SU-DHL-6 (cell line): Measurements from ENCODE around the gene SLC9B2.
"Not testable (repeated sequence)": the region's sequence is repeated elsewhere in the genome, so short reads cannot be mapped to it uniquely, and the experiment has no call there.

Experiments used
- H2AFZ ChIP-seq: fragments of 200-600 bp; sonication (generic); 2 replicates; pipeline ENCODE4 v1.6.1; 2014; ENCODE audit warnings: low read depth, mild to moderate bottlenecking, moderate library complexity, mixed read lengths, antibody characterized with exemption, low read length; ENCODE audit not compliant: severe bottlenecking
- H3F3A ChIP-seq: fragments of 200-600 bp; shearing (Covaris generic); 2 replicates; pipeline ENCODE4 v1.6.0; 2016; ENCODE audit warnings: antibody characterized with exemption, mild to moderate bottlenecking; ENCODE audit not compliant: insufficient read depth
- H3K27ac ChIP-seq: fragments of 200-600 bp; sonication (generic); 2 replicates; pipeline ENCODE4 v1.5.1; 2016; ENCODE audit warnings: low read depth, mild to moderate bottlenecking, low read length, moderate library complexity, mixed read lengths
- H3K27me3 ChIP-seq: fragments of 200-600 bp; sonication (generic), shearing (Covaris generic); 2 replicates; pipeline ENCODE4 v1.6.0; 2014; ENCODE audit warnings: mild to moderate bottlenecking, low read length
- H3K36me3 ChIP-seq: fragments of 200-600 bp; sonication (generic); 2 replicates; pipeline ENCODE4 v1.6.1; 2014; ENCODE audit warnings: mild to moderate bottlenecking, low read length, mixed read lengths
- H3K4me2 ChIP-seq: fragments of 300-600, 200-600 bp; shearing (Covaris generic), sonication (generic); 2 replicates; pipeline ENCODE4 v1.6.0; 2014; ENCODE audit warnings: low read length, low read depth, mild to moderate bottlenecking; ENCODE audit not compliant: poor library complexity, severe bottlenecking
- H3K4me3 ChIP-seq: fragments of 200-600 bp; sonication (generic); 2 replicates; pipeline ENCODE4 v1.5.1; 2014; ENCODE audit warnings: antibody characterized with exemption, low read length, mild to moderate bottlenecking, mixed read lengths; ENCODE audit not compliant: insufficient read depth, poor library complexity, severe bottlenecking
- H3K79me2 ChIP-seq: fragments of 200-600 bp; sonication (generic); 2 replicates; pipeline ENCODE4 v1.6.1; 2014; ENCODE audit warnings: mild to moderate bottlenecking, low read length, moderate library complexity; ENCODE audit not compliant: insufficient read depth
- H3K9ac ChIP-seq: fragments of 200-600 bp; sonication (generic); 2 replicates; pipeline ENCODE4 v1.7.0; 2014; ENCODE audit warnings: mild to moderate bottlenecking, low read length
- H3K9me2 ChIP-seq: fragments of 200-600 bp; sonication (generic); replicated peaks from 2 replicates; pipeline ENCODE4 v1.6.1; 2014; ENCODE audit warnings: low read length; ENCODE audit not compliant: insufficient read depth
- H3K9me3 ChIP-seq: fragments of 200-600 bp; sonication (generic); 2 replicates; pipeline ENCODE4 v1.6.1; 2014; ENCODE audit warnings: low read length, mixed read lengths; ENCODE audit not compliant: insufficient read depth
- H4K20me1 ChIP-seq: fragments of 200-600 bp; sonication (generic); 2 replicates; pipeline ENCODE4 v1.6.1; 2014; ENCODE audit warnings: low read depth, mild to moderate bottlenecking, antibody characterized with exemption, low read length, moderate library complexity, mixed read lengths
- EZH2phosphoT487 ChIP-seq: fragments of 200-600 bp; sonication (generic), shearing (Covaris generic); conservative IDR thresholded peaks from 2 replicates; pipeline ENCODE4 v1.6.1; 2018; ENCODE audit warnings: mild to moderate bottlenecking, antibody characterized with exemption, low read length, moderate library complexity, mixed read lengths
- TF ChIP-seq, protein P1 (sequence below): fragments of 200-600 bp; sonication (generic); IDR thresholded peaks from one replicate; pipeline ENCODE4 v1.5.1; 2017; ENCODE audit warnings: antibody characterized with exemption, mild to moderate bottlenecking, low read length, moderate library complexity; ENCODE audit not compliant: insufficient read depth, poor library complexity, severe bottlenecking

The SLC9B2 gene

GRCh38 chr4:103008875-103009729, 67.5 kb downstream of the SLC9B2 start:
- no peaks in the 10 kb centered on the region for H3K36me3 ChIP-seq
- H3K27me3 ChIP-seq: no peaks in the 10 kb centered on the region
- TF ChIP-seq, protein P1, sequence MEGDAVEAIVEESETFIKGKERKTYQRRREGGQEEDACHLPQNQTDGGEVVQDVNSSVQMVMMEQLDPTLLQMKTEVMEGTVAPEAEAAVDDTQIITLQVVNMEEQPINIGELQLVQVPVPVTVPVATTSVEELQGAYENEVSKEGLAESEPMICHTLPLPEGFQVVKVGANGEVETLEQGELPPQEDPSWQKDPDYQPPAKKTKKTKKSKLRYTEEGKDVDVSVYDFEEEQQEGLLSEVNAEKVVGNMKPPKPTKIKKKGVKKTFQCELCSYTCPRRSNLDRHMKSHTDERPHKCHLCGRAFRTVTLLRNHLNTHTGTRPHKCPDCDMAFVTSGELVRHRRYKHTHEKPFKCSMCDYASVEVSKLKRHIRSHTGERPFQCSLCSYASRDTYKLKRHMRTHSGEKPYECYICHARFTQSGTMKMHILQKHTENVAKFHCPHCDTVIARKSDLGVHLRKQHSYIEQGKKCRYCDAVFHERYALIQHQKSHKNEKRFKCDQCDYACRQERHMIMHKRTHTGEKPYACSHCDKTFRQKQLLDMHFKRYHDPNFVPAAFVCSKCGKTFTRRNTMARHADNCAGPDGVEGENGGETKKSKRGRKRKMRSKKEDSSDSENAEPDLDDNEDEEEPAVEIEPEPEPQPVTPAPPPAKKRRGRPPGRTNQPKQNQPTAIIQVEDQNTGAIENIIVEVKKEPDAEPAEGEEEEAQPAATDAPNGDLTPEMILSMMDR: peak; percentile 25
- no peak for TF ChIP-seq EZH2phosphoT487
- H3K79me2 ChIP-seq: no peaks in the 10 kb centered on the region
- no peak overlapping the region for H3K27ac ChIP-seq
- H3K9me2 ChIP-seq: no peaks in the 10 kb centered on the region
- no peak overlapping the region for H3K4me3 ChIP-seq
- H3K9ac ChIP-seq: no peak overlapping the region
- H3K4me2 ChIP-seq: no peak overlapping the region
- no peak overlapping the region for H2AFZ ChIP-seq
- no peaks in the 10 kb centered on the region for H3F3A ChIP-seq
- H3K9me3 ChIP-seq: no peaks in the 10 kb centered on the region
- no peaks in the 10 kb centered on the region for H4K20me1 ChIP-seq

DNA sequence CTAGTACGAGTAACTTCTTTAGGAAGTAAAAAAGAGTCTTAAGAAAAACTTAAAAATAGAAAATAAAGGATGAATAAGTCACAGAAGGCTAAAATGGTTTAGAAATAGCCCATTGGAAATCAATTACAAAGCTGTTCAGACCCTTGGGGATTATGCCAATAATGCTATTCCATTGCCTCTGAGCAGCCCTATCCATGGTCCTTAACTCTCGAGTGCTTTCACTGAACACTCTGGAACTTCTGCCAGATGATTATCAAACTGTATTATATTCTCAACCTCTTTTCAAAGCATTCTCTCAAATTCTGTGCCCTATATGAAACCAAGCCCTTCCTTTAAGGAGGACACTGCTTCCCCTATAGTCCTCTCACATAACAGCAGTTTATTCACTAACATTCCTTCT, 74.0 kb downstream of the SLC9B2 start:
- no peaks in the 10 kb centered on the region for H3K9me2 ChIP-seq

DNA sequence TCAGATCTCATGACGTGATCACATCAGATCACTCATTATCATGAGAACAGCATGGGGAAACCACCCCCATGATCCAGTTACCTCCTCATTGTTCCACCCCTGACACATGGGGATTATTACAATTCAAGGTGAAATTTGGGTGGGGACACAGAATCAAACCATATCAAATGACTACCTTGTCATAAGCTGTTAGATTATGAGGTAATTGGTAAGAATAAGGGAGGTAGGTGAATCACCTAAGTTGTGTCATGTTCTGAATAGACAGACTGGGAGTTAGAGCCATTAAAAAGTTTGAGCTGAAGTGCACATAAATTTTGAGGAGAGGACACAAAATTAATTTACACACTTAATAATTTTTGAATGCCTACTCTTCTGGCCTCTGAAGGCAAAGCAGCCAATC, 81.8 kb downstream of the SLC9B2 start:
- Histone ChIP-seq H2AFZ (no peak overlapping the region), H3K36me3 (no peaks in the 10 kb centered on the region), H3K4me3 (no peak overlapping the region), H3K9ac (no peak overlapping the region), H4K20me1 (no peaks in the 10 kb centered on the region), H3K4me2 (no peak overlapping the region), H3K9me3 (no peaks in the 10 kb centered on the region), H3K79me2 (no peaks in the 10 kb centered on the region), H3K27me3 (no peaks in the 10 kb centered on the region), H3F3A (no peaks in the 10 kb centered on the region), H3K27ac (no peak overlapping the region), H3K9me2 (no peaks in the 10 kb centered on the region)
- TF ChIP-seq, protein P1: no peak
- TF ChIP-seq EZH2phosphoT487: no peak

More for the DNA sequence above, 74.0 kb downstream of the SLC9B2 start:
- H3K27ac ChIP-seq: no peak overlapping the region
- TF ChIP-seq, protein P1: no peak
- no peak for TF ChIP-seq EZH2phosphoT487
- no peak overlapping the region for H3K4me2 ChIP-seq
- no peaks in the 10 kb centered on the region for H3K79me2 ChIP-seq
- no peaks in the 10 kb centered on the region for H3K27me3 ChIP-seq
- no peaks in the 10 kb centered on the region for H4K20me1 ChIP-seq
- no peak overlapping the region for H3K4me3 ChIP-seq
- H3K9me3 ChIP-seq: no peaks in the 10 kb centered on the region
- no peaks in the 10 kb centered on the region for H3F3A ChIP-seq
- no peaks in the 10 kb centered on the region for H3K36me3 ChIP-seq
- H3K9ac ChIP-seq: no peak overlapping the region
- H2AFZ ChIP-seq: no peak overlapping the region

DNA sequence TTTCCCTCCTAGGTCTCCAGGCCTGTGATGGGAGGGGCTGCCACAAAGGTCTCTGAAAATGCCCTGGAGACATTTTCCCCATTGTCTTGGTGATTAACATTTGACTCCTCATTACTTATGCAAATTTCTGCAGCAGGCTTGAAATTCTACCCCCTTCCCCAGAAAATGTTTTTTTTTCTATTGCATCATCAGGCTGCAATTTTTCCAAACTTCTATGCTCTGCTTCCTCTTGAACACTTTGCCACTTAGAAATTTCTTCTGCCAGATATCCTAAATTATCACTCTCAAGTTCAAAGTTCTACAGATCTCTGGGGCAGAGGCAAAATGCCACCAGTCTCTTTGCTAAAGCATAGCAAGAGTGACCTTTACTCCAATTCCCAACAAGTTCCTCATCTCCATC, 82.6 kb downstream of the SLC9B2 start:
- H3K36me3 ChIP-seq, H3K27me3 ChIP-seq, H3F3A ChIP-seq, H2AFZ ChIP-seq, H3K79me2 ChIP-seq, H3K4me3 ChIP-seq, H3K9ac ChIP-seq, H3K9me3 ChIP-seq, H3K4me2 ChIP-seq, H3K27ac ChIP-seq, H4K20me1 ChIP-seq, H3K9me2 ChIP-seq: not testable (repeated sequence)
